OCI-M2 (cell line): ENCODE results near the gene PTPN4.
A peak's percentile ranks its signal among the peaks of the same experiment; 100 is the strongest.

Experiments used
- DNase-seq: peaks from one replicate; lab custom pipeline; 2025; ENCODE audit not compliant: unreplicated experiment; lab: John Stamatoyannopoulos, UW

Gene PTPN4

GRCh38 chr2:119732601-119733164 lies 27.0 kb upstream of the PTPN4 start:
- no peak for DNase-seq

GRCh38 chr2:119734047-119734446 lies 25.7 kb upstream of the PTPN4 start:
- DNase-seq, result no peak

GRCh38 chr2:119735565-119735964 lies 24.2 kb upstream of the PTPN4 start:
- no peak for DNase-seq

GRCh38 chr2:119736021-119736420 lies 23.7 kb upstream of the PTPN4 start:
- no peak for DNase-seq

GRCh38 chr2:119739580-119740255 lies 20.0 kb upstream of the PTPN4 start:
- DNase-seq, result no peak

GRCh38 chr2:119741001-119741400 lies 18.7 kb upstream of the PTPN4 start:
- DNase-seq, result no peak

GRCh38 chr2:119741868-119742267 lies 17.9 kb upstream of the PTPN4 start:
- DNase-seq, result no peak

- no peak for DNase-seq
Measured at GRCh38 chr2:119744335-119744939, 15.3 kb upstream of the PTPN4 start.

- DNase-seq, result no peak
Measured at GRCh38 chr2:119745566-119745965, 14.2 kb upstream of the PTPN4 start.

GRCh38 chr2:119746836-119747686 lies 12.7 kb upstream of the PTPN4 start:
- DNase-seq, result no peak

GRCh38 chr2:119748135-119748534 lies 11.6 kb upstream of the PTPN4 start:
- DNase-seq, result no peak

- no peak for DNase-seq
Measured at GRCh38 chr2:119749477-119750012, 10.2 kb upstream of the PTPN4 start.

- DNase-seq, result no peak
Measured at GRCh38 chr2:119751706-119752105, 8.0 kb upstream of the PTPN4 start.

GRCh38 chr2:119753041-119753929 lies 6.4 kb upstream of the PTPN4 start:
- peak; percentile 26 for DNase-seq

- DNase-seq, result no peak
Measured at GRCh38 chr2:119753930-119754321, 5.8 kb upstream of the PTPN4 start.

GRCh38 chr2:119755906-119756305 lies 3.8 kb upstream of the PTPN4 start:
- DNase-seq, result no peak

GRCh38 chr2:119756837-119757236 lies 2.9 kb upstream of the PTPN4 start:
- DNase-seq, result no peak

GRCh38 chr2:119758881-119759450 lies 756 bp upstream of the PTPN4 start:
- DNase-seq, result no peak

- no peak for DNase-seq
Measured at GRCh38 chr2:119760237-119760955, 674 bp downstream of the PTPN4 start.

GRCh38 chr2:119760956-119761275 lies 1.2 kb downstream of the PTPN4 start:
- no peak for DNase-seq
